Measurements from ENCODE around the gene ZNF536.

Gene ZNF536

GRCh38 chr19:30539981-30540380 lies 167.8 kb downstream of the ZNF536 start:
- DNase-seq = no peak

DNA sequence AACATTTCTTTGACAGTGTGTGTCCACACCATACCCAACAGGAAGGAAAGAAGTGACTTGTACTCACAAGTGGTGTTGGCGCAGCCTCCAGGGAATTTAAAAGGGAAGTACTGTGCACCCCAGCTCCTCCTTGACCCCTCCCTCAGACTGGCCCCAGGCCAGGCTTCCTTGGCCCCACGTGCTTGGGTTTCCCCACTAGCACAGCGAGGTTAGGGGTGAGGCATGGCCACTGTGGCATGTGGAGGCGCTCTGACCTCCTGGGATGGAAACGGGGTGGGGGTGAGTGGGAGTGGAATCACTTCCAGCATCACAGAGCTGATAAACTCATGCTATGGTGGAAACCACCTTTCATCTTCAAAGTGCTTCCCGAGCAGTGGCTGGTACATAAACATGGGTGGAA lies 168.6 kb downstream of the ZNF536 start:
- DNase-seq = no peak

DNA sequence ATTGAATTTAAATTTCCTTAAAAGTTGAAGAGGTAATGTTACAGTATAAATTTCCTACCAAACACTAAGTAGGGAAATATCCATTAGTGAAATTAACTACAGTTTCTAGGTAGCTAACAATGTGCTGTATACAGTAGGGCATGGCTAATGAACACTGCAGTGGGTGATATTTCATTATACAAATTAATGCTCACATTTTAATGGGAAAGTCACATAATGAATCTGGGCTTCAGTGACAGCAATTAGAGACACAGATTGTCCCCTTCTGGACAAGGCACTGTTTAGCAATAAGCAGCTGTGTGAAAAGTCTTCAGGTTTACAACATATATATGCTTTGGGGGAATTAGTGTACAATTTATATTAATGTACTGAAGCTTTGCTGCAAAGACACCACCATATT lies 169.4 kb downstream of the ZNF536 start:
- DNase-seq = no peak

DNA sequence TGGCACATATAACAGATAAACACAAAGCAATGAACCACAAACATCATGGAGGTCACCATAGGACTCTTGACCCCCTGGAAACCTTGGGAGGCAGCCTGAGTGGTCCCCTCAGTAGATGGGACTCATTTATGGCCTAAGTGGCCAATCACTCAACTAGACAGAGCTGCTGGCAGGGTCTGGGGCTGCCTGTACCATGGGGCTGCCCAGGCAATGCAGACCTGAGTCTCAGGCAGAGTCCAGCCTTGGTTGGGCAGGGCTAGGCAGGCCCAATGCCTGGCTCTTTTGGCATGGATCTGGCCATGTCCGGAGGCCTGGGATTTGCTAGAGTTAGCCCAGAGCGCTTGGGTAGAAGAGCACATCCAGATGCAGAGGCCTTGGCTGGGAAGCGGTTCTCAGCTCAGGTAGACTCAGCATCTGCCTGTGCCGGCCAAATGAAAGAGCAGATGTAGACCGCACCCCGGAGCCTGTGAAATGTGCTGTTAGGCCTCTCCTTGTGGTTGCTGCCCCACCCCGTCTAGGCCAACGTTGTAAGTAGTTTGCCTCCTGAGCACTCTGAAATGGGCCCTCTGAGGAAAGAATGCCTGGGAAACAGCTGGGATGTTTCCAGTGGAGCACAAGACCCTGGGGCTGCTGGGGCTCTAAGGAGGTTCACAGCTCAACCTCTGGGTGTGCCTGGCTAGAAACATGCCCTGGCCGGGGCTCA lies 171.2 kb downstream of the ZNF536 start:
- no peak for DNase-seq

DNA sequence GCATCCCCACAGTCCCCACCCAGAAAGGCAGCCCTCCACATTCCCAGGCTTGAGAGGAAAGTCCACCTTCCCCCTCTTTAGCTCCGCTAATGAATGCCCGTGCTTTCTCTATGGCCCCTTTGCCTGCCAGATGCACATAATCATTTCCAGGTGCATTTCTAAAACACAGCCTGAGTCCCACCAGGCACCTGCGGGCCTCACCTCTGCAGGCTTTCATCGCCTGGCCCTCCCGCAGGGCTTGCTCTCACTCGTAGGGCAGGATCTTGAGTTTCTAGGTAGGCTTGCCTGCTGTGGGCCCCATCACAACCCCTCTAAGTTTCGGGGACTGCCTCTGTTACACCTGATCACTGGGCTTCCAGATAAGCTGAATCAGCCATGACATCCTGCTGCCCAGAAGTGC lies 173.6 kb downstream of the ZNF536 start:
- DNase-seq = no peak

DNA sequence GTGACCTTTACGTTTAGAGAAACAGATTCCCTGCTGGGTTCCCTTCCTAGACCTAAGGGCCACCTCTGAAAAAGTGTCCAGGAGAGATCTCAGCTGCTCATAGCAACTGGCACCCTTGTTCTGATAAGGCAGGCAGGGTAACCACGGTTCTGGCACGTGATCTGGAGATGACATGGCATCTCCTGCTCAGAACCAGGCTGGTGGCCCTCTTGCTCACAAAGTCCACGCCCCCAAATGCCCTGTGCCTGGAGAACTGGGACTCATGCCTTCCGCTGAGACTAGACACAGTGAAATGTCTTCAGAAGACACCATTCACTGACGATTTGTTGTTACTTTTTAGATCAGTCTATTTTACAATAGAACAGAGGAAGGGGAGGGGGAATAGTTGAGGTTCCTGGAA lies 174.1 kb downstream of the ZNF536 start:
- no peak for DNase-seq

- no peak for DNase-seq
Observed at GRCh38 chr19:30547246-30547645, 175.1 kb downstream of the ZNF536 start.

- no peak for DNase-seq
Observed at GRCh38 chr19:30549151-30549550, 177.0 kb downstream of the ZNF536 start.

DNA sequence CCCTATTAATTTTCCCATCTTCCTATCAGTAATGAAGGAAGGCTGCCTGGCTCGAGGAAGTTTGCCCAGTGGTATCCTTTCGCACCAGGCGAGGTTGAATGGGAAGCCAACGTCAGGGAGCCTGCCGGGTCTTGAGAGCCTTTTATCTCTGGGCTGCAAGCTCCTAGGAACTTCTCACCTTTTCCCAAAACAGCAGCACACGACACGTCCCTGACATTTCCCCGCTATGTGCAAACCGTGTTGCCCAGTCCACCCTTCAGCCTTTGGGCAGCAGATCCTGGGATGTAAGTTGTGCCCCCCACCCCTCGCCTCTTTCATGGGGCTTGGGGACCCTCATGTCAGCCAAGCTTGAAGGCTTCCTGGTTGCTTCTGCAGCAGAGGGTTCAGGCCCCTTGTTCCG lies 179.1 kb downstream of the ZNF536 start:
- no peak for DNase-seq

DNA sequence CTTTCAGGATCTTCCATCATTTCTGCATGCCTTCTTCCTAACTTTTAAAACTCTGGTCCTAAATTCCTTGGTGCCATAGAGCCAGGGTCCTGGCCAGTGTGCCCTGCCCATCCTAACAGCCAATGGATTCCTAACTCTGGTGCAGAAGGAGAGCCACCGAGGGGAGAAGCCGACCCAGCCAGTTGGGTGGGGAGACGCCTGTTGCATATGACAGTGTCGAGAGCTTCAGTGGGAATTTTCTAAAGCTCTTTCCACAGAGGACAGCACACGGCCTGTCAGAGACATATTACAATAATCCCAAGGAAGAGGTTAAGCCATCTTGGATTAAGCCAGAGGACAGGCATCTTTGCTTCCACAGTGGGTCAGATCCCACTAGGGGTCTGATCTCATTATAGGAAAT lies 180.4 kb downstream of the ZNF536 start:
- no peak for DNase-seq

- no peak for DNase-seq
Observed at GRCh38 chr19:30555075-30555790, 183.0 kb downstream of the ZNF536 start.

DNA sequence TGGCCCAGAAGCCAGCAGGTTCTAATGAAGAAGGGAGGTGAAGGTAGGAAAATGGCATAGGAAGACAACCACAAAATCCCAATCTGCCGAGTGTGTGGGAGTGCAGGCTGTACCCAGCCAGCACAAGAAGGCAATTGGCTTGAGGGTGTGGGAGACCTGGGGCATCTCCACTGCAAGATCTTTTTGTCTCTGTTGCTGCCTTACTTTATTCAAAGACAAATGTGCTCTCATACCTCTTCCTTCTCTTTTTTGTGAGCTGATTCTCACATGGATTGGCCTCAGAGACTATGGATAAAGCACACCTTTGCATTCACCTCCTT lies 183.6 kb downstream of the ZNF536 start:
- DNase-seq = no peak

DNA sequence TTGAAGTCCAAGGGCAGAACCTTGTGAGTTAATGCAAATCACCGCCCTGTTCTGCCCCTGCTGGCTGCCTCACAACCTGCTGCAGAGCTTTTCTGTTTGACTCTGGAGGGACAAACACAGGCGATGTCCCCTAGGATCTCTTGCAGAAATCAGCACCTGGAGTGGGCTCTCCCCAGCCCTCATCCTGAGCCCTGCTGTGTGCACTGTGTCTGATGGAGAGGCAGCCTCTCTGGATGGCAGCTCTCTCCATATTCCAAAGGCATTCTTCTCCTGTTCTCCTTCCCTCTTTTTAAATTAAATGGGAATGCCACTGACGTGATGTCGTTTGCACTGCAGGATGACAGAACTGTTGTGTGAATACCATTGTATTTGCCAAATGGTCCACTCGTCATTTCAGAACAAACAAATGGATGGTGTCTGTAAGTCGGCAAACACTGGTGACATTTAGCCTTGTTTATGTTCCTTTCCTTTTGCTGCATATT lies 184.1 kb downstream of the ZNF536 start:
- DNase-seq = no peak

DNA sequence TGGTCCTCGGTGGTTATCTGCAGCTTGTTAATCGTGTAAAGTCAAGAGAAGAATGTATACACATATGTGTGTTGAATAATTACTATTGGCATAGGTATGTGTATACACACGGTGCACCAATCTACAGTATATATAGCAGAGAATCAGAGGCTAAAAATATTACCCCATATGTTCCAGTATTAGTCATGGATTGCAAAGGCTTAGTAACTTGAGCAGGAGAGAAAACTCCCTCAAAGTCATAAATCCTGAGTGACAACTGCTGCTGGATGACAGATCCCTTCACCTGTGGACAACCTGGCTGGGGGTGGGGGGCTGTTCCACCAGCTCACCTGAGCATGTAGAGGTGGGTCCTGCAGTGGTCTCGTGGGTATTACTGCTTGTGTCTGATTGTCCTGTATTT lies 185.0 kb downstream of the ZNF536 start:
- DNase-seq = no peak

DNA sequence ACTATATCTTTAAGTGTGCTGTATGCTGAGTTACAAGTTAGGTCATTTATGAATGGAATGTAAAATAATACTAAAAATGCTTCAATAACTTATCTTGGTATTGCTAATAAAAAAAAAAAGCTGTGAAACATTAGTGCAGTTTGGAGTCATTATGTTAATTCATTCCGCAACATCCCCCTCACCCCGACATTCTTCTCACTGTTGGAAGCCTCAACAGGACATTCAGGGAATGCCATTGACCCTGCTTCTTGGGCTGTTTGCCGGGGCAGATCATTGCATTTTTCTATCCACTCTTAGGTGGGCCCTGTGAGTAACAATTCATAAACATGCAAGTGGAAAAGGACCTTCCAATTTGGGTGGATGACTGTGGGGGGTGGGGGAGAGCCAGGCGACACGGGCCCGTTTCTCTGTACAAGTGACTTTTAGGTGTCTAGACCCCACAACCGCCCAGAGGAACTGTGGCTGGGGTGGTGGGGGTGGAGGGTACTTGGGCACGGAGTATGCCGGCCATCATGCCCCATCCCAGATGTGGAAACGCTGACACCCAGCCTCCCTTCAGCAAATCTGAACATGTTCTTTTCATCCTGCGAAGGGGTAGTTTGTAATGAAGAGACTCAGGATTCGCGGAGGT lies 185.9 kb downstream of the ZNF536 start:
- DNase-seq = no peak

- DNase-seq = no peak
Observed at GRCh38 chr19:30558793-30559192, 186.6 kb downstream of the ZNF536 start.

DNA sequence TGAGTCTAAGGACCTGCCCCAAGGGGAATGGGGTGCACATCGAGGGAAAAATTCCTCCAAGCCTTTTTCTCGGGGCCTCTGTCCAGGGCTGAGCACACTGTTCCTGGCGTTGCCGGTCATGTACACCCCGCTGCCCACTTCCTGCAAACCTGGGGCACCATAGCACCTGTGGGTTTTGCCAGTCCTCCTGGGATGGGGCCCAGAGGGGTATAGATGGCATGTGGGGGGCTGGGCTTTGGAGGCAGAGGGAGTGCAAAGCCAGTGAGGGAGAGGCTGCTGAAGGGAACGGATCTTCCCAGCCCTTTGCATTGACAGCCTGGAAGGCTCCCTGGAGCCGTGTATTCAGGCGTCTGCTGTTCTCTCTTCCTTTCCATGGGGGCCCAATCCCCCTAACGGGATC lies 187.3 kb downstream of the ZNF536 start:
- DNase-seq = no peak

DNA sequence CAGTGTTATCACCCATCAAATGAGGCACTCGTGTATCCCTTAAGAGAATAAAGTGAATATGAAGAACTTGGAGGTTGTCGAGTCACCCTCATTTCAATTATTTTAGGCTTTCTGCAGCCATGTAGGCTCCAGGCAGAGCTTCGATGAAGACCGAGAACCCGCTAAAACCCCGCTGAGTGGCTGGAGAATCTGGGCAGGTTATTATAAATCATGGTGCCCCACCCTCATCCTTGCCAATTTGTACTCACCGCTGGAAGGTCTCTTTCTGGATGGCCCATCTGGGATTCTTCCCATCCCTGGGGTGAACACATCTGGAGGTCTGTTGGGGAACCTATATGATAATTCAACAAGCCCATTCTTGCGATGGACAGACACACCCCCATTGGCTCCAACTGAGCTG lies 190.8 kb downstream of the ZNF536 start:
- DNase-seq = no peak

- no peak for DNase-seq
Observed at GRCh38 chr19:30563691-30564090, 191.5 kb downstream of the ZNF536 start.

DNA sequence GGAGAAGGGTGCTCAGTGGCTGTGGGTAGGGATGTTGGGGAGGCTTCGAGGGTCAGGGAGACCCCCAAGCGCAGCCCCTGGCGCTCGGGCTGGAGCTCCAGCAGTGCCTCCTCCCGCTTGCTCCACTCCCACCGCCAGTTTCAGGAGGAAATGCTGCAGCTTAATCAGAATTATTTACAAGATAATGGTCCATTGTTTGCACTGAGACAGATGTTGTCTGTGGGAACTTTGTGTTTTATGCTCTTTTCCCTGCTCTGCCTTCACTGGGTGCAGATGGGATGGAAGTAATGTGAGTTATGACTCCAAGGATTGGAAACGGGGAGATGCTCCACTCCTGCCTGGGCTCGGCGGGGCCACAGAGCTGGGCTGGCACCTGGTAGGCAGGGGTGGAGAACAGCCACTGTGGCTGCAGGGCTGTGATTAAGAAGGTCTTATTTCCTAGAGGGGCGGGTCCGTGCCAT lies 192.4 kb downstream of the ZNF536 start:
- DNase-seq = no peak

GRCh38 chr19:30565636-30566035 lies 193.5 kb downstream of the ZNF536 start:
- DNase-seq = no peak

DNA sequence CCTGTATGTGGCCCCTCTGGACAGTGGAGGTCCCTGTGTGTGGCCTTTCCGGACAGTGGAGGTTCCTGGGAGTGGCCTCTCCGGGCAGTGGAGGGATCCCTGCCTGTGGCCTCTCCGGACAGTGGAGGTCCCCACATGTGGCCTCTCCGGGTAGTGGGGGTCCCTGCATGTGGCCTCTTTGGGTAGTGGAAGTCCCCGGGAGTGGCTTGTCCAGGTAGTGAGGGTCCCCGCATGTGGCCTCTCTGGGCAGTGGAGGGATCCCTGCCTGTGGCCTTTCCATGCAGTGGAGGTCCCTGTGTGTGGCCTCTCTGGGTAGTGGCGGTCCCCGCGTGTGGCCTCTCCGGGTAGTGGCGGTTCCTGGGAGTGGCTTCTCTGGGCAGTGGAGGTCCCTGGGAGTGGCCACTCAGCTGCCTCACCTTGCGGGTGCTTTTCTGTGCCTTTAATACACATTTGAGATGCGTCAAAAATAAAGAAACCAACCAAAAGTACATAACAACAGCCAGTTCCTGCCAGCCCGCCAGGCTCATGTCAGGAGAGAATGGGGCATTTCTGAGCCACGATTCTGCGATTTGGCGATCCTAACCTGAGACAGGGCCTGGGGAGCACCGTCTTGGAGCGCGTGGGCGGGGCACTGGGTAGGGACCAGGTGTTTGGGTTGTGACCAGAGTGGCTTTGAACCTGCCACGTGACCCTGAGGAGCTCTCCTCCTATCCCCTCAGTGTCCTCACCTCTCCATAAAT lies 194.7 kb downstream of the ZNF536 start:
- no peak for DNase-seq

- DNase-seq = no peak
Observed at GRCh38 chr19:30567536-30568232, 195.5 kb downstream of the ZNF536 start.
